ENCODE results near the gene ACIN1.

- no peak for TF ChIP-seq CTCF (IDR thresholded peaks at IDR 0.05)
- TF ChIP-seq POLR2A (IDR thresholded peaks at IDR 0.05) = no peak
Measured at GRCh38 chr14:23055147-23055550, 39.8 kb downstream of the ACIN1 start.

All from testis (tissue), 2 donors.